ENCODE measurements around the gene RNF31.
A peak's percentile ranks its signal among the peaks of the same experiment; 100 is the strongest.
"Not testable (repeated sequence)": the region's sequence is repeated elsewhere in the genome, so short reads cannot be mapped to it uniquely, and the experiment has no call there.

Gene RNF31

DNA sequence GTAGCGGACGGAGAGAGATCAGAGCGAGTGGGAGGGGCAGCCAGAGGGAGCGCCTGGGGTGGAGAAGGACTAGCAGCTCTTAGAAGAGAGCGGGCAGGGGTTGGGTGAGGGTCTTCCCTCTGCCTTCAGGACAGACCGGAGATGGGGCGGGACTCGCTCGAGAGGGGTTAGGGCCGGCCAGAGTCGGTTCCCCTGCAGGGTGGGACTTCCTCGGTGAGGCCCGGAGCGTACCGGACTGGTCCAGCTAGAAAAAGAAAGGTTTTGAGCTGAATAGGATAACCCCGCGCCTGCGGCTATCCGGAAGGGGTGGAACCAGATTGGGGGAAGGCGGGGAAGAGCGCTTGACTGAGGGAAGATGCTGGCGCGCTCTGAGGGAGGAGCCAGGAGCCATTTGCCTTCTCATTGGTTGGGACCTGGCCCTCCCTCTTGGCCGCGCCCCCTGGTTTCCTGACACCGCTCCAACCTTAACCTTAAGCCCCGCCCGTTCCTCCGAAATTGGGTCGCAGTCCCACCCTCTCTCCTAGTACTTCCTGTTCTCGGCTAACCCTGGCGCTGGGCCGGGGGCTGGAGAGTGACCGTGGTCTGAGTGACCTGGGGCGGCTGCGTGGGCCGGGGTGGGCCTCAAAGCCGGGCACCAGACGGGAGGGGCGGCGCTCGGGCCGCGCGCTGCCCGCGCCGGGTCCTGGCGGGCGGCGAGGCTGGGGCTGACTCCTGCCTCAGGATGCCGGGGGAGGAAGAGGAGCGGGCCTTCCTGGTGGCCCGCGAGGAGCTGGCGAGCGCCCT lies at the start of gene RNF31:
Gene RNF31, plus strand, starts transcription at position 521 of the 783 bp plus-strand sequence. Its CDS starts 201 bp downstream, at position 722.
- peak; percentile 99 for DNase-seq

DNA sequence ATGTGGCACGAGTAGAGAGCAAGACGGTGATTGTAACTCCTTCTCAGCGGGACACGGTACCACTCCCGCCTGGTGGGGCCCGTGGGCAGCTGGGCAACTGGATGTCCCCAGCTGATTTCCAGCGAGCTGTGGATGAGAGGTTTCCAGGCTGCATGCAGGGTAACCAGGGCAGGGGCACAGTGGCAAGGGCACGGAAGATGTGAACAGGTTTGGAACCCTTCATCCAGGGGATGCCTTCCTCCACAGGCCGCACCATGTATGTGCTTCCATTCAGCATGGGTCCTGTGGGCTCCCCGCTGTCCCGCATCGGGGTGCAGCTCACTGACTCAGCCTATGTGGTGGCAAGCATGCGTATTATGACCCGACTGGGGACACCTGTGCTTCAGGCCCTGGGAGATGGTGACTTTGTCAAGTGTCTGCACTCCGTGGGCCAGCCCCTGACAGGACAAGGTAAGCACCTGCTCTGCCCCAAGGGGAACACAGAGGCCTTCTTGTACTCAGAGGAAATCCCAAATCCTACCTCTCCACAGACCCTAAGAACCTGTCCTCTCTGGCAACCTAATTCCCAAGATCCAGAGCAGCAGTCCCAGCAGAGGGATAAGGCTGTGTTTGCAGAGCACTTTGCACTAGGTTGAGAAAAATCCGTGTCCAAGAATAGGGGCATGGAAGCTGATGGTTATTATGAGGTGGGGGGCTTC lies 48.9 kb upstream of the RNF31 start:
- DNase-seq, result no peak

DNA sequence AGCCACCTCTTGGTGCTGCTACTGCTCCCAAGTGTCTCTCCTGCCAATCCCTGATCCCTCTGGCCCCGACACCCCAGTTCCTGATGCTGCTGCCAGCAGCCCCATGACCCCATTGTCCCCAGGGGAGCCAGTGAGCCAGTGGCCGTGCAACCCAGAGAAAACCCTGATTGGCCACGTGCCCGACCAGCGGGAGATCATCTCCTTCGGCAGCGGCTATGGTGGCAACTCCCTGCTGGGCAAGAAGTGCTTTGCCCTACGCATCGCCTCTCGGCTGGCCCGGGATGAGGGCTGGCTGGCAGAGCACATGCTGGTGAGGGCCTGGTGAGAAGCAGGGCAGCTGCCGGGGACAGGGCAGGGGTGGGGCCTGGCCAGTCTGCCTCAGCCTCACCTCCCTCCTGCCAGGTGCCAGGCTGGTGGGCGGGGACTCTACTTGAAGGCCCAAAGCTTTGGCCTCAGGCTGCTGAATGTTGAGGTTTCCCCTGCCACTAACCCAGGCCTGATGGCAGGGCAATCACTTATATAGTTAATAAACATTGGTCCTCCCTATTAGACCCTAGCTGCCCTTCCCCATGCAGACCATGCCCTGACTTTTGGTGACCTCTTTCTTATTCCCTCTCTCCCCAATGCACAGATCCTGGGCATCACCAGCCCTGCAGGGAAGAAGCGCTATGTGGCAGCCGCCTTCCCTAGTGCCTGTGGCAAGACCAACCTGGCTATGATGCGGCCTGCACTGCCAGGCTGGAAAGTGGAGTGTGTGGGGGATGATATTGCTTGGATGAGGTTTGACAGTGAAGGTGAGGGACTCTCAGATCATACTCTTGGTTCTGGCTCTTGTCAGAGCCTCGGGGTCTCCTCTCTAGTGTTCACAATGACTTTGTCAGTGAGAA lies 48.1 kb upstream of the RNF31 start:
- DNase-seq, result no peak

DNA sequence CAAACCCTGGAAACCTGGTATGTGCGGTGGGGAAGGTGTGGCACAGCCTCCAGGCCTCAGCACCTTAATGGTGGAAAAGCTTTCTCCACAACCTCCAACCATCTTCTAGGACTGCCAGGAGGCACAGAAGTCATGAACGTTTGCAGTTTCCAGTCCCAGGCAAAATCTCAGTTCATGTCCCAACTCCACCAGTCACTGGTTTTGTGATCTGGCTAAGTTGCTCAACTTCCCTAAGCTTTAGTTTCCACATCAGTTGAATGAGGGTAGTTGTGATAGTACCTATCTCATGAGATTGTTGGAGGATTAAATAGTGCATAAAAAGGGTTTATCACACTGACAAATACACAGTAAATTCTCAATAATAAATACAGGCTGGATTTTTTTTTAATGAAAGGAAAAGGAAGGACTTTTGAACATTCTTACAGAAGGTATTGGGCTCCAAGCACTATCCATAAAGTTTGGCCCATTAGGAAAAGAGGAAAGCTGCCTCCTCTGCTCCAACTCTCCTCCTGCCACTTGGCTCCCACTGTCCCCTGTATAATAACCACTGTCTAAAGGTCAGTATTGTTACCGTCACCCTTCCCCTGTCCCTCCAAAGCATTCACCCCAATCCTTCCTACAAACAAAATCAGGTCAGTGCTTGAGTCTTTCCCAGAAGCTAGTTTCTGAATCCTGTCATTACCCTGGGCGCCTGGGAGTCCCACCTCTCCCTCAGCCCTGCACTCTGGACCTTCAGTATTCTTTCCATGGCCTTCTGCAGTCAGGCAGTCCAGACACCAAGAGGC lies 46.9 kb upstream of the RNF31 start:
- DNase-seq, result no peak

DNA sequence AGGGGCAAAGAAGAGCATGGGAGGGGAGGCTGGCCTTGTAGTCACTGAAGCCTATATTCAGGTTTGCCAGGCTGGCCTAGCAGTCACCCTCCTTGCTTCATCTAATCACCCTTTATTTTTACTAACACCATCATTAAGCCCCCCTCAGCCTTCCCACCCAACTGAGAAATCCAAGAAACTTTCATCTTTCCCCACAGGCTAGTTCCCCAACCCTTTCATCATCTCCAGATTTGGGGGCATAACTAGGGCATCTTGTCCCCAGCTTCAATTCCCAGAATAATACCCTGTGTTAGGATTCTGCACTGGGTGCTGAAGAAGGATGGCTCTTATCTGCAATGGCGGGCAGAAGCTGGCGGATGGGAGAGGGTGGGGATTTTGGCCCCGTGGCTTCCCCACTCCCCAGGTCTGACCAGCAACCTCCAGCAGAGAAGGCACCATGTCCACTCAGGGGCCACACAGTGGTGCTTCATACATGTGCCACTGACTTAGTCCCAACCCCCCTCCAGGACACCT lies 46.3 kb upstream of the RNF31 start:
- DNase-seq, result no peak

DNA sequence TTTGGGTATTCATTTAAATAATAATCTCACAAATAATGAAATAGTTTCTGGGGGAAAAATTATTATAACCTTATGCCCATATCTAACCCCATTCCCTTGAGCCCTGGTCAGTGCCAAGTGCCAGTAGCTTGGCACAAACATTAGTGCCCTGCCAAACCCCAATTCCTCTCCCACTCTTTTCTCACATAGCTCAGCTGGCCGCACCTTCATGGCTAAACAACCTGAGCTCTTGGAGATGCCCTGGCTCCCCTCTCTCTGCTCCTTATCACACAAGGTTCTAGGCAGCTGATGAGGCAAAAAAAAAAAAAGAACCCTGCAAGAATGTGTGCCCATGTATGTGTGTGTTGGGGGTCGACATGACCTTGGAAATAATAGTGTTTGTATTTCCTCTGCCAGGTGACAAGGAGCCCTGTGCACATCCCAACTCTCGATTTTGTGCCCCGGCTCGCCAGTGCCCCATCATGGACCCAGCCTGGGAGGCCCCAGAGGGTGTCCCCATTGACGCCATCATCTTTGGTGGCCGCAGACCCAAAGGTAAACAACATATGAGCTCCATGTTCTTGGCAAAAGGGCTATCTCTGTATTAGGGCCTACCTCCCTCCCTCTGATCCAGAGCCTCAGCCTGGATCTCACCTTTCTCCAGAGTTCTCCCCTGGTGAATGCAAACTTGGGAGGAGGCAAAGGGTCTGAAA lies 44.8 kb upstream of the RNF31 start:
- no peak for DNase-seq

DNA sequence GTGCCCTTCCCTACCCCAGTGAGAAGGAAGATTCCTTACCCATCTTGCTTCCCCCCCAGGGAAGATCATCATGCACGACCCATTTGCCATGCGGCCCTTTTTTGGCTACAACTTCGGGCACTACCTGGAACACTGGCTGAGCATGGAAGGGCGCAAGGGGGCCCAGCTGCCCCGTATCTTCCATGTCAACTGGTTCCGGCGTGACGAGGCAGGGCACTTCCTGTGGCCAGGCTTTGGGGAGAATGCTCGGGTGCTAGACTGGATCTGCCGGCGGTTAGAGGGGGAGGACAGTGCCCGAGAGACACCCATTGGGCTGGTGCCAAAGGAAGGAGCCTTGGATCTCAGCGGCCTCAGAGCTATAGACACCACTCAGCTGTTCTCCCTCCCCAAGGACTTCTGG lies 43.8 kb upstream of the RNF31 start:
- DNase-seq, result no peak

DNA sequence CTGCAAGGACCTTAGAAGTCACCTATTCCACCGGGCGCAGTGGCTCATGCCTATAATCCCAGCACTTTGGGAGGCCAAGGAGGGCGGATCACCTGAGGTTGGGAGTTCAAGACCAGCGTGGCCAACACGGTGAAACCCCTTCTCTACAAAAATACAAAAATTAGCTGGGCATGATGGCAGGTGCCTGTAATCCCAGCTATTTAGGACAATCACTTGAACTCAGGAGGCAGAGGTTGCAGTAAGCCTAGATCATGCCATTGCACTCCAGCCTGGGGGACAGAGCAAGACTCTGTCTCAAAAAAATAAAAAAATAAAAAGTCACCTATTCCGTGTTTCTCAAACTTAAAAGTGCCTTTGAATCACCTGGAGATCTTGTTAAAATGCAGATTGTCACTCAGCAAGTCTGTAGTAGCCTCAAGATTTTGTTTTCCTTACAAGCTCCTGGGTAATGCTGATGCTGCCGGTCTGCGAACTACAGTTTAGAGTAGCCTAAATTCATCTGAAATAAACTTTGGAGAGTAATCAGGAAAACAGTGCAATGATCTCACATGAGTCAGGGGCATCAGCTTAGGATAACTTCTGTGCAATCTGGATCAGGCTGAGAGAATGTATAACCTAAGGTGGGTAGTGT lies 41.6 kb upstream of the RNF31 start:
- not testable (repeated sequence) for DNase-seq

DNA sequence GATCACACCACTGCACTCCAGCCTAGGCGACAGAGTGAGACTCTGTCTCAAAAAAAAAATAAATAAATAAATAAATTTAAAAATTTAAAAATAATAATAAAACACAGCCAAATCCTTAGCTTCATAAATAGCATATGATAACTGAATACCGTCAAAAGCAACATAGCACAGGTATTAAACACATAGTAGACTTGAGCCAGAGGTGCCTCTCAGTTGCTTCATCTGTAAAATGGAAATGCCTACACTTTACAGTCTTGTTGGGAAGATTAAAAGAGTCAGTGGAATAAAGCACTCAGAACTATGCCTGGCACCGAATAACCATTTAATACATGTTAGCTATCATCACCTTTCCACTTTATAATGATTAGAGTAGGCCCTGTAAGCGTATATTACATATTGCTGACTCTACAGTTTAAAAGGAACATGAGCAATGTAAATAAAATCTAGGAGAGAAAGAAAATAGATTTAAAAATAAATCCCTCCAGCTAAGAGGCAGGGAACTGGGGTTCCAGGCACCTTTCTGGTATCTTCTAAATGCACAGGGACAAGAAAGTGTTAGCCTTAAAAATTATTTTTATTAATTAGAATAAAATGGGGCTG lies 40.5 kb upstream of the RNF31 start:
- DNase-seq, result no peak

DNA sequence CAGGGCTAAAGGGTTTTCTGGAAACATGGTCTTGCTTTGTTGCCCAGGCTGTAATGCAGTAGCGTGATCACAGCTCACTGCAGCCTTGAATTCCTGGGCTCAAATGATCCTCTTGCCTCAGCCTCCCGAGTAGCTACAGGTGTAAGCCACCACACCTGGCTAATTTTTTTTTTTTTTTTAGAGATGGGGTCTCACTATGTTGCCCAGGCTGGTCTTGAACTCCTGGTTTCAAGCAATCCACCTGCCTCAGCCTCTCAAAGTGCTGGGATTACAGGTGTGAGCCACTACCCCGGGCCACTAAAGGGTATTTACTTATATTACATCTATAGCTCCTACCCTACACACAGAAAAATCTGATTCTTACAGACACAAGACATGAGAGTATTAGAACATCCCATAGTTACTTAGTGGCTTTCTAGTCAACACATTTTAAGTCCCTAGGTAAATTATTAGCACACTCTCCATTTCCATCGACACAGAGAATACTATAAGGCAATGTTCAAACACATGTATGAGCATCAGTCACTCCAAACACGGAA lies 38.9 kb upstream of the RNF31 start:
- DNase-seq, result no peak

DNA sequence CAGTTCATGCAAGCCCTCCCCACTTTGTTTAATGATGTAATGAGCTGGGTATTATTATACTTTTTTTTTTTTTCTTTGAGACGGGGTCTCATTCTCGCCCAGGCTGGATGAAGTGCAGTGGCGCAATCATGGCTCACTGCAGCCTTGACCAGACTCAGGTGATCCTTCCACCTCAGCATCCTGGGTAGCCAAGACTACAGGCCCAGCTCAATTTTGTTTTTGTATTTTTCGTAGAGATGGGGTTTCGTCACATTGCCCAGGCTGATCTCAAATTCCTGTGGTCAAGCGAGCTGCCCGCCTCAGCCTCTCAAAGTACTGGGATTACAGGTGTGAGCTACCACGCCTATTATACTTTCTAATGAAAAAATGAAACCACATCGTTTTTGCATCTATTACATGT lies 37.2 kb upstream of the RNF31 start:
- DNase-seq, result no peak

DNA sequence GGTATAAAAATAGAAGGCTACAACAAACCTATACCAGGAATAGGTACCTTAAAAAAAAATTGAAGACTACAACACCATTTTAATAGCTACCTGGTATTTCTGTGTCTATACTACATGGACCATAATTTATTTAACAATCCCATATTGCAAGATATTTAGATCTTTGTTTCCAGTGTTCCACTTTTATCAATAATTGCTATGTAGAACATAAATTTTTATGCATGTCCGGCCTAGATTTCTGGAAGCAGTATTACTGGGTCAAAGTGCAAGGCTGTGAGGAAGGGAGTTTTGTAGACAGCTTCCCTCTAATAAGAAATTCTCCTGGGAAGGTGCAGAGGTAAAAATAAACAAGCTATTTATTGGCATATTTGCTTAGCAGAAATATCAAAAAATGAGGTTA lies 36.8 kb upstream of the RNF31 start:
- DNase-seq, result no peak

DNA sequence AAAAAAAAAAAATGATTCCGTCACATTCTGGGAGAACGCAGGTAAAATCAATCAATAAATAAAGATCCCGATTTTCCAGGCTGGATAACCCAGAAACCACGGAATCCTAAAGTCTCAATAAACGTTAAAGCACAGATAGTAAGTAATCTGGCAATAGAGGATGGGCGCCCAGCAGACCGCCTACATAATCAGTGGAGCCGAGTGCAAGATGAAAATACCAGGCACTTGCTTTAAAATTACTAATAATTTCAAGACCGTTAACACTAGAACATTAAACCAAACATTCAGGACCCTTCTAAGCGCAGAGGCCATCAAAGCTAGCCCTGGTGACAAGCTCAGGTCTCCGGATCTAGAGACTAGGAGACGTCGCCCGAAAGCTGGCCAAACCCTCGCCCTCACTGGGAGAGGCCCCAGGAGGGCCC lies 33.9 kb upstream of the RNF31 start:
- peak; percentile 1 for DNase-seq

DNA sequence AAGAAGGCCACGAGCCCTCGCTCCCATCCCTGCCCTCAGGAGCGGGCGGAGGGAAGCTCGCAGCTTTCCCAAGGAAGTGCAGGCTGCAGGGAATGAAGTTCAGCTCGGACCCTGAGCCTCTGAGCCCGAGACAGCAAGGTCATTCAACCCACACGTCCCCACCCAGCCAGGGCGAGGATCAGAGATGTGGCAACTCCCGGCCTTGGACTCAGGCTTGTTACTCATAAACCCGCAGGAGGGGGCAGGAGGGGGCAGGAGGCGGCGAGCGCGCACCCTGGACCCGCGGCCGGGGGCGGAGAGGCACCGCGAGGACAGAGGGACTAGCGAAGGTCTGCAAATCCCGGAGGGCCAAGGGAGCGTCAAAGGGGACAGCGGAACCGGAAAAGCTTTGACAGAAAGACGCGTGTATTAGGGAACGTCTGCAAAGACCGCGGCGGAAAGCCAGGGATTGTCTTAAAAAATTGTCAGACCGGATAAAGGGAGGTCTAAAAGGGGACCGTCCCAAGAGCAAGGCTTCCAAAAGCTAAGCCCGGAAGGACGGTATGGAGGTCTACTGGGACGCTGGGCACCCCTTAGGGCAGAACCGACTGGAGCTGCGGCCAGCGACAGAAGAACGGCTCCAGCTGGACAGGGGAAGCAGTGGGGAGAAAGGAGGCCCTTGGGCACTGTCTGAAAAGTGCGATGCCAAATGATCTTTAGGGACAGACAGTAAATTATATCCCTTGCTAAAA lies 33.3 kb upstream of the RNF31 start:
- peak; percentile 90 for DNase-seq

DNA sequence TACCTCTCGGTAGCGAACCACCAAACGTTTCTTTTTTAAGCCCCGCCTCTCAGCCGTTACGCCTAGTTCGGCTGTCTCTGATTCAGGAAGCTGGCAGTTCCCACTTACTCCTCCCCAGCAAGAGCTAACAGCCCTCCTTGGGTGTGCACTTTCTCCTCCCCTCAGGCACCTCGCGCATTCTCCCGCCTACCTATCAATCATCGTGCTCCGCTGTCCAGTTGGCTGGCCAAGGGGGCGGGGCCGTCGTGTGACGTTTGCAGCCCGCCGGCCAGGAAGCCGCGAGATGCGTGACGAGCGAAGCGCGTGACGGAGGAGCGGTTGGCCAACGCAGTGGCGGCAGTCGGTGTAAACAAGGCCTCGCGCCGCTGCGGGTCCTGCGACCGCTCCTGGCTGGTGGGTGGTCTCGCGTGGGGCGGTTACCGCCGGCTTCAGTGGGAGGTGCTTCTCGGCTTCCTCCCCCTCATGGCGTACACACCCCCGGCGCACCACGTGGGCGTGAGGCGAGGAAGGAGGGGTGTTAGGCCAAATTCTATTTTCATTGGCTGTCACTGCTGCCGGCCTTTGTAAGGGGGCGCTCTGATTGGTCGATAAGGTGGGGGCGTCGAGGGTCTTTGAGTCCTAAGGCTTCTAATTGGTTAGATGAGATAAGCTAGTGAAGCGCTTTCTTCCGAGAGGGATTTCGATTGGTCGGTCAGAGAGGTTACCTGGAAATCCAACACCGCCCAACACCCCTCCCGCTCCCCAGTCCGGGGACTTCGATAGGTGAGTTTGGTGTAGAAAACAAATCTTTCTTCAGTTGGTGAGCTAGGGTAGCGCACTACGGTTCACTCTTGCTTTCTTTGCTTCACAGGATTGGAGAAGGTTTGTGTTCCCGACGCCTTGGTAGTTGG lies 32.5 kb upstream of the RNF31 start, which contains the start of the genes DCAF11 and NRL:
Gene DCAF11, plus strand, starts transcription at position 246 of the 890 bp plus-strand sequence. CDS start 818 bp downstream, outside the sequence.
Gene NRL, minus strand, starts transcription at position 418 of the 890 bp plus-strand sequence. CDS start 32,101 bp downstream, outside the sequence.
- peak; percentile 100 for DNase-seq

DNA sequence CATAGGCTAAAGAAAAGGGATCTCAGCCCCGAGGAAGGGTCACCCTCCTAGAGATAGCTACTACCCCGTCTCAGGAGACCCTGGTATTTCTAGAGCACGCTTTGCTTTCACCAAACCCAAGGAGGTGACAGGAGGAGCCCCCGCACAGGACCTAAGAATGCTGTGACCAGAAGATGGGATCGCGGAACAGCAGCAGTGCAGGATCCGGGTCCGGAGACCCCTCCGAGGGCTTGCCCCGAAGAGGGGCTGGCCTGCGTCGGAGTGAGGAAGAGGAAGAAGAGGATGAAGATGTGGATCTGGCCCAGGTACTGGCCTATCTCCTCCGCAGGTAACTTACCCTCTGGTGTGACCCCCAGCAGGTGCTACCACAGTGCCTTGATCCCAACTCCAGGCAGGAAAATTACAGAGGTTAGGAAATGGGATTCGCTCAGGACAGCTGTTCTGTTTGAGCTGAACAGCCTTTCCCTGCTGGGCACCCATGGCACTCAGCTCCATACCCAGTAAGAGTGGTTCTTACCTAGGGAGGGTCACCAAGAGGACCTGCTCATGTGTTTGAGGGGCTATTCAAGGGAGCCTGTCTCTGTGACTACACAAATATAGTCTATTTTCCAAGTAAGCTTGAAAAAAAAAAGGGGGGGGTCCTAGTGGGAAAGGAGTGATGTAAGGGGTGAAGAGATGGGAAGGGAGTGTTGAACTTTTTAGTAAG lies 31.7 kb upstream of the RNF31 start:
- DNase-seq, result no peak

DNA sequence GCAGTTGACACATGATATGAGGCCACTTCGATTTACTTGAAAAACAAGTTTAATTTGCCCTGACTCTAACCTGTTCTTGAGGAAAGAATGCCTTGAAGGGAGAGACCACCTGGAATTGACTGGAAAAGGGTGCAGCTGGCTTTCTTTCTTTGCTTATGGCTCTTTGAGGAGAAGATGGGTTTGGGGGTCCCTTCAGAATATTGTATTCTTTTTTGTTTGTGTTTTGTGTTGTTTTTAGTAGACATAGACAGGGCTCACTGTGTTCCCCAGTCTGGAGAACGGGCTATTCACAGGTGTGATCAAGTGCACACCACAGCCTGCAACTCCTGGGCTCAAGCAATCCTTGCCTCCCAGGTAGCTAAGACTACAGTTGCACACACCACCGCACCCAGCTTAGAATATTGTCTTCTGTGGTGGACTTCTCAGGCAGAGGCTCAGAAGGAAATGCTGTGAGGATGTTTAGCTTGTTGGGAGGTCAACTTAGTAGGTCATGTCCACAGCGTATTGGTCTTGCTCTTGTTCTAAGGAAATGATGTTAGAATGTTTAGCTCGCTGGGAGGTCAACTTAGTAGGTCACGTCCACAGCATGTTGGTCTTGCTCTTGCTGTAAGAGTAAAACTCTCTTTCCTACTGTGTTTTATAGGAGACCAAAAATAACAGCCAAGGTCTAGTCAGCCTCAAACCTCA lies 31.0 kb upstream of the RNF31 start:
- DNase-seq, result no peak

Data from HCEC 1CT (cell line).